HCEC 1CT (cell line): ENCODE results near the gene ADRA2B.

Experiments
- DNase-seq: peaks from one replicate; pipeline ENCODE4 v3.0.0-alpha.2; 2017

Gene ADRA2B

GRCh38 chr2:96136129-96136720, 19.9 kb upstream of the ADRA2B start:
- DNase-seq, result no peak

- DNase-seq, result no peak
Measured at GRCh38 chr2:96135621-96136020, 19.2 kb upstream of the ADRA2B start.

GRCh38 chr2:96135171-96135570, 18.8 kb upstream of the ADRA2B start:
- no peak for DNase-seq

GRCh38 chr2:96134421-96134820, 18.1 kb upstream of the ADRA2B start:
- DNase-seq, result no peak

GRCh38 chr2:96131813-96132745, 15.7 kb upstream of the ADRA2B start:
- no peak for DNase-seq

- DNase-seq, result no peak
Measured at GRCh38 chr2:96131152-96131812, 14.9 kb upstream of the ADRA2B start.

- DNase-seq, result no peak
Measured at GRCh38 chr2:96130483-96130882, 14.1 kb upstream of the ADRA2B start.

- DNase-seq, result no peak
Measured at GRCh38 chr2:96129528-96130120, 13.3 kb upstream of the ADRA2B start.

- no peak for DNase-seq
Measured at GRCh38 chr2:96128456-96128855, 12.1 kb upstream of the ADRA2B start.

- DNase-seq, result no peak
Measured at GRCh38 chr2:96124406-96125265, 8.3 kb upstream of the ADRA2B start.

- no peak for DNase-seq
Measured at GRCh38 chr2:96123936-96124335, 7.6 kb upstream of the ADRA2B start.

- DNase-seq, result no peak
Measured at GRCh38 chr2:96123290-96123689, 6.9 kb upstream of the ADRA2B start.

GRCh38 chr2:96122391-96122790, 6.0 kb upstream of the ADRA2B start:
- DNase-seq, result no peak

- no peak for DNase-seq
Measured at GRCh38 chr2:96121414-96121813, 5.0 kb upstream of the ADRA2B start.

- DNase-seq, result no peak
Measured at GRCh38 chr2:96120991-96121390, 4.6 kb upstream of the ADRA2B start.

- no peak for DNase-seq
Measured at GRCh38 chr2:96120091-96120720, 3.8 kb upstream of the ADRA2B start.

- no peak for DNase-seq
Measured at GRCh38 chr2:96119389-96119751, 3.0 kb upstream of the ADRA2B start.

- no peak for DNase-seq
Measured at GRCh38 chr2:96118698-96119388, 2.5 kb upstream of the ADRA2B start.

GRCh38 chr2:96117701-96118588, 1.6 kb upstream of the ADRA2B start:
- no peak for DNase-seq

GRCh38 chr2:96116879-96117533, 635 bp upstream of the ADRA2B start:
- DNase-seq, result no peak
